GM18873 (cell line): Measurements from ENCODE around the gene FAM72B.
"Not testable (repeated sequence)": the region's sequence is repeated elsewhere in the genome, so short reads cannot be mapped to it uniquely, and the experiment has no call there.

Experiments used
- ATAC-seq: cut with Tn5 transposase; IDR thresholded peaks from one replicate; pipeline ENCODE4 v1.9.1; 2021; ENCODE audit warnings: mild to moderate bottlenecking, moderate library complexity, moderate number of reproducible peaks; ENCODE audit not compliant: unreplicated experiment, low FRiP score

FAM72B gene

GRCh38 chr1:121184290-121185127, at the start of gene FAM72B, which contains the start of gene SRGAP2C:
Gene FAM72B (minus strand): TSS chr1:121184340. CDS start chr1:121183489, 851 bp downstream.
Gene SRGAP2C (plus strand): TSS chr1:121184975. CDS start chr1:121187447, 2,472 bp downstream.
- ATAC-seq: peak; percentile 82

- ATAC-seq: not testable (repeated sequence)
Observed at GRCh38 chr1:121232445-121233125, 48.4 kb upstream of the FAM72B start.

DNA sequence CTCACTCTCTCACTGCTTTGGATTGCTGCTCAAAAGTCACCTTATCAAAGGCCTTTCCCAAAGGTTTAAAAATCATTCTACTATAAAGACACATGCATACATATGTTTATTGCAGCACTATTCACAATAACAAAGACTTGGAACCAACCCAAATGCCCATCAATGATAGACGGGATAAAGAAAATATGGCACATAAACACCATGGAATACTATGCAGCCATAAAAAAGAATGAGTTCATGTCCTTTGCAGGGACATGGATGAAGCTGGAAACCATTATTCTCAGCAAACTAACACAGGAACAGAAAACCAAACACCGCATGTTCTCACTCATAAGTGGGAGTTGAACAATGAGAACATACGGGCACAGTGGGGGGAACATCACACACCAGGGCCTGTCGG, 46.5 kb upstream of the FAM72B start:
- ATAC-seq: not testable (repeated sequence)

DNA sequence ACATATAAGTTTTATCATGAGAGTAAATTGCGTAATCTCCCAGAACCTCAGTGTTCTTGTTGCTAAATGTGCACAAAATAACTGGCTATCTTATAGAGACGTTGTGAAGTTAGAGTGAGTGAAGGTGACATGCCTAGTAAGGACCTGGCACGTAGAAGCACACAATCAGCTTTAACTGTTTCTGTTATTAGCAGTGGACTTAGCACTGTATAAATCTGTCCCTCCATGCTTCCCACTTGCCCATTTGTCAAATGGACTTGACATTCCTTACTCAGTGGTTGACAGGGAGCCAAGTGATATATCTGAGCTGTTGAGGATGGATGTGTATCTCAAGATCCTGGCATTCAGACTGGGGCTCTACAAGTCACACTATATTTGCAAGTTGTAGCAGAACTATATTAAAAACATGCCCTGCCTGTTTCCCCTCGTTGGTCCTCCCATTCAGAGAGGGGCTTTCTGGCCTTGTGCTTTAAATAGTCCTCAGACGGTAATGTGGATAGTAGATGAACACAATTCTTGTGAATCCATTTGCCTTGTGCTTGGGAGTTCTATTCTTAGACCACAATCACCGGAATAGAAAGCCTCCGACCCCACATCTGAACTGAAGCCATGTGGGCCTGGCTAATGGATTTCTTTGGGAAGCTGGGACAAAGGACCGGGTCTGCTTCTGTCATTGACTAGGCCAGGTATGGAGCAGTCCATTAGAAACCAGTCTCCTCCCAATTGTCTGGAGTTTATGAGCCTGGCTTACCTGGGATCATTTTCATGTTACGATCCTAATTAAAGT, 43.6 kb upstream of the FAM72B start:
- ATAC-seq: not testable (repeated sequence)

DNA sequence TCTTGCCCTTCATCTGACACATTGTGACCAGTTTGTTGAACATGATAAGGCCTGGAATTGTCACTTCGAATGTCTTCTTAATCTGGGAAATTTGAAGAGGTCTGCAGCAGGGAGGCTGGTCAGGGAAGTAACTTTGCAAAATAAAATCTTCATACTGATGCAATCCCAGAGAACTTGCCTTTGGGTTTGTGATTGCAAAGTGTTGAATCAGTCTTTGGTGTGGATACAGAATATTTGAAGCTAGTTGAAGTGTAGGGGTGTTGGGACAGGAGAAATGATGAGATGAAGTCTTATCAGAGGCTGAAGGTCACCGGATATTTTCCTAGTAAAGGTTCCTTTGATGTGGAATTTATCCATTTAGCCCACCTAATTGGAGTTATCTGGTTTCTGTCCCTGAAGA, 42.8 kb upstream of the FAM72B start:
- ATAC-seq: not testable (repeated sequence)

DNA sequence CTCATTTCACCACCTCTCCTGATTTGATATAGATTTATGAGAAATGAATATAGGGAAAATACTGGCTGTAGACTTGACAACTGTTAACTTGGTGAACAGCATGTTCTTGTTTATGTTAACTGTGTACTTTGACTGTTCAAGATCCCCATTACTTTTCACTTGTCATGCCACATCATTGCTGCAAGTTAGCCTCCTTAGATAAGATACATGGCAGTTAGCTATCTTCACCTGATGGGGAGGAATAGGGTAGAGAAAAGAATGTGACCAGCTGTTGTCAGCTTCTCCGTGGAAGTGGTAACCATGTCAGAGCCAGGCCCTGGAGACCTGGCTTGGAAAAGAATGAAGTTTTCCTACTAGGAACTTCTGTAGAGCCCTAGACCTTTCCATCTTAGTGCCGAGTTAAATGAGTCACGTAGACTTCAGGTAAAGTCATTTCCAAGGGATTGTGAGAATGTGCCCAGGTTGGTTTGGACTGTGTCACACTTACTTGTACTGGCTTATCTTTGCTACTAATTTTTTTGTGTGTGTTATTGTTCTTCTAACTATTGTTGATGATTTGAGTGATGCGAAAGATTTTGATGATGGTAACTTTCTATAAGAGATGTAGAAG, 42.3 kb upstream of the FAM72B start:
- not testable (repeated sequence) for ATAC-seq

- ATAC-seq: peak; percentile 99
Observed at GRCh38 chr1:121224714-121225113, 40.6 kb upstream of the FAM72B start.

DNA sequence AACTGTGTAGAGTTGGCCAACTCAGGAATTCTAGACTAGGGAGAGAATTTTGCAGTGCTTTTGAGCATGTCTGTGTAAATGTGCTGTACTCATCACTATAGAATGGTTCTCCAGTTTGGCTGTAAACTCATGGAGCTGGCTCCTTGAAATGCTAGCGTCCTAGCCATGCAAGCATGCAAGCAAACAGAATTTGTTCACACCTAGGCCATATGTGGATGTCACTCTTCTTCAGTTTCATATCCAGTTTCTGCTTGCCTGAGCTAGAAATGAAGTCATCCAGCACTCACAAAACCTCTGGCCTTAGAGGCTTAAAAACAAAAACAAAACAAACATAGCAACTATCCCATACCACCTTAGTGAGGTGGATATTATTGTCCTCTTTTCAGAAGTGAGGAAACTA, 37.6 kb upstream of the FAM72B start:
- peak; percentile 40 for ATAC-seq

- not testable (repeated sequence) for ATAC-seq
Observed at GRCh38 chr1:121216676-121217075, 32.5 kb upstream of the FAM72B start.

DNA sequence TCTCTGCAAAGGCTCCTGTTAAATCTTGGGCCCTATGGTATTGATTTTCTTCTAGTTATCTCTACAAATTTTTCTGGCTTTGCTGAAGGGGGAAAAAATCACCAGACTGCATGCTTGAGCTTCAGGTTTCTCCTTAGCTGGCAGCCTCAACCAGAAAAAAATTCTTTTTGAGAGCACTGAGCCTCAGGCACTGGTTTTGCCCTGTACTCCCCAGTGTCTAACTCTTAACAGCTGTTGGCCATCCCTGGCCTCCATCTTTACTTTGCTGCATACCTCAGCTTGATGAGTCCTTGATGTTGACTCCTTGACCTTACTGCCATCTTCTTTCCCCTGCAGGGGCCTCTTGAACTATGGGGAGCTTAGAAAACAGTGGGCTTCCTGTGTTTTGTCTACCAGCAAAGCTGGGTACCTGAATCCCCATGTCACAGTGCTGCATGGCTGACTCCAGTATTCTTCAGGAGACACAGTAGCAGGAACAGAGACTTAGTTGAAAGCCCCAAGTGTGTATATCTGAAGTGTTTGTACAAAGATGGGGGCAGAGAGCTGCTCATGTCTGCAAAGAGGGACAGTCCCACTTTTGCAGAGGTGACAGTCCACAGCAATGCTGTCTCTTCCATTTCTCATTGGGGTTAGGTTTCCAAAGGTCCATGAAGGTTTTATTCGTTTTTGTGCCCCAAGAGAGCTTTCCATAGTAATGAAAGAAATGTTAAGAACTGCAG, 31.7 kb upstream of the FAM72B start:
- not testable (repeated sequence) for ATAC-seq

GRCh38 chr1:121214544-121215156, 30.5 kb upstream of the FAM72B start:
- ATAC-seq: not testable (repeated sequence)

DNA sequence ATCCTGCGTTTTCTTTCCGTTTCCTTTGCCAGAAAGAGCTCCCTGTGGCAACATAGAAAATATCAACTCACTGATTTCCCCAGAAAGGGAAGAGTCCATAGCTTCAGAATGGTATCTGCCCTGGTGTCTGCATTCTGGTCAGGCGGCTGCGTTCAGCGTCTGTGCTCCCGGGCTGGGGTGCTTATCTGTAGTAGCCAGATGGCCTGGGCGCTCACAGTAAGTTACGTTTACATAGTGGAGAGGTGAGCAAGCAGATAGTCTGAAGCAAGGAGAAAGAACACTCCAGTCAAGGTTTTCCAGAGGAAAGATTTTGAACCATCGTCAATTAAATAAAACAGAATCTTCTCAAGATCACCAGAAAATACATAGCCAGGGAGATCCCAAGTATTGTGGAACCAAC, 29.4 kb upstream of the FAM72B start:
- not testable (repeated sequence) for ATAC-seq

DNA sequence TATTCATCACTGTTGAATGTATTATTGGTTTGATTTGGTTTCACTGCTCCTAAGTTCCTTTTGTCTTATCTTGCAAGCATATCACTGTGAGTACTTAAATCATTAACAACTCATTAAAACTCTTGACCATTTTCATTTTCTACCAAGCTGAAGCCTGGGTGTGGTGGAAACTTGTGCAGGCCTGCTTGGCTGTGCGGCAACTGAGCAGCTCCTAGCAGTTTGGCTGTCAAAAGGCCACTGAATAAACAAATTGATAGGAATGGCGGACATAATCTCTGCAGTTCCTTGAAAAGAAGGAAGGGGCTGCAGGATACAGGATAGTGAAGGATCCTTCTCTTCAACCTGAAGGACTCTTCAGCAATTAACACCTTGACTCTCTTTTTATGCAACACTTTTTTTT, 26.6 kb upstream of the FAM72B start:
- ATAC-seq: not testable (repeated sequence)

DNA sequence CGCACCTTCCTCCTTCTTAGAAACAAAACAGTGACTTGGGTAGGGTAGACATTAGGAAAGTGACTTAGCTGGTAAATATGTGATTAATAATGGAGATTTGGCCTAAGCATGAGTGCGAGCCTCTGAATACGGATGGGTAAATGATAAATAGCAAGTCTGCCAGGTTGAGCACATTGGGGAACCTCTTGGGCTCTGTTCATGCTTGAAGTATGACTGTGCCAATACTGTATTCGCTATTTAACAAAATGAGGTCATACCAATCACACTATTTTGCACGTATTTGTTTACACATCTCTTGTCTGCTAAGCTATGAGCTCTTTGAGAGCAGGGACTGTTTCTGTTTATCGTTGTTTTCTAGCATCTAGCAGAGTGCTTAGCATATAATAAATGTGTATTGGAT, 24.2 kb upstream of the FAM72B start:
- not testable (repeated sequence) for ATAC-seq

DNA sequence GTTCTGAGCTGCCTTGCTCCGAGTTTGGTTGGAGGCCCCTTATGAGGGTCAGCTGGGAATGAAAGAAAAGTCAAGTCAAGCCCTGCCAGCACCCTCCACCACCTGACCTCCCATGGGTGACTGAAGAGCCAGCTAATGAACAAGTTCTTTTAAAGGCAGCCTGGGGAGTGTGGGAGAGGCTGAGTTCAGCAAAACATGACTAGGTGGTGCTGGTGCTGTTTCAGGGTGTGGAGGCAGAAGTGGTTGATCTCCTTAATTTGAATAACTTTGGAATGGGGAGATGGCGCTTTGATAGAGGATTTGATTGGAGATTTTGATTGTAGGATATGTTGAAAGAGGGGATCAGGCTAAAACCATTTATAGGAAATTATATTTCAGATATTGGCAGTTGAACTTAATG, 23.2 kb upstream of the FAM72B start:
- ATAC-seq: not testable (repeated sequence)

- not testable (repeated sequence) for ATAC-seq
Observed at GRCh38 chr1:121205786-121206711, 21.9 kb upstream of the FAM72B start.

- ATAC-seq: not testable (repeated sequence)
Observed at GRCh38 chr1:121202986-121203385, 18.8 kb upstream of the FAM72B start.
